Kidney (tissue), 14 donors: ENCODE results near the gene SNAPC4. TPM values are rescaled to one million over a fixed set of nuclear protein-coding genes. Genes with fewer than 3 reads are reported as not detected.

Experiments
- DNase-seq, 5 donors: peaks; one replicate each; pipeline ENCODE4 v3.0.0-alpha.2; 2013 to 2020
- FAIRE-seq: peaks from 2 replicates; lab custom pipeline; 2012; peaks lifted over from hg19 to GRCh38; lab: Jason Lieb, UNC
- H3K27ac ChIP-seq, 2 donors: one replicate each; pipeline ENCODE4 v1.7.0; 2013; ENCODE audit warnings: low read depth in 2 of 2, low read length in 2 of 2, inconsistent platforms in 1 of 2
- H3K27me3 ChIP-seq: one replicate; pipeline ENCODE4 v1.7.1; 2013; ENCODE audit warnings: low read length, inconsistent platforms; ENCODE audit not compliant: control insufficient read depth, insufficient read depth
- H3K36me3 ChIP-seq, 3 donors: one replicate each; pipeline versions ENCODE4 v1.7.0 to v1.7.1; 2013; ENCODE audit warnings: low read length in 3 of 3, control low read depth in 1 of 3, inconsistent platforms in 1 of 3; ENCODE audit not compliant: insufficient read depth in 3 of 3, control insufficient read depth in 2 of 3
- H3K4me1 ChIP-seq, 3 donors: one replicate each; pipeline versions ENCODE4 v1.7.0 to v1.7.1; 2013; ENCODE audit warnings: low read length in 3 of 3, inconsistent platforms in 1 of 3, low read depth in 1 of 3; ENCODE audit not compliant: control insufficient read depth in 2 of 3, insufficient read depth in 2 of 3
- H3K4me3 ChIP-seq, 3 donors: one replicate each; pipeline versions ENCODE4 v1.7.0 to v1.8.1; 2013; ENCODE audit warnings: low read length in 3 of 3, control low read depth in 1 of 3, inconsistent platforms in 1 of 3
- H3K9ac ChIP-seq, 3 donors: one replicate each; pipeline versions ENCODE4 v1.7.0 to v1.7.1; 2013; ENCODE audit warnings: low read length in 3 of 3, control low read depth in 1 of 3, inconsistent platforms in 1 of 3
- H3K9me3 ChIP-seq, 3 donors: one replicate each; pipeline versions ENCODE4 v1.7.0 to v1.7.1; 2013; ENCODE audit warnings: low read length in 3 of 3, control low read depth in 1 of 3, inconsistent platforms in 1 of 3; ENCODE audit not compliant: control insufficient read depth in 2 of 3, insufficient read depth in 1 of 3
- intact Hi-C: fragments of 100-400 bp; cut with DNase I; formaldehyde crosslinking; loops from one replicate; pipeline ENCODE4 v1.11.1; 2022
- polyA plus RNA-seq: library from polyadenylated mRNA; stranded (reverse); fragments of 350-450 nt; fragmentation: Illumina TruSeq; extraction: RNeasy Lipid Tissue Mini Kit (QIAGEN cat#74804); gene quantifications from one replicate; pipeline ENCODE4 v1.2.3, GENCODE V29; 2014; ENCODE audit warnings: low read depth, low replicate concordance; ENCODE audit not compliant: insufficient read depth
- total RNA-seq: library from RNA; stranded (reverse); fragmentation: NEBNext Ultra II Directional; extraction: Animal tissue kit (Norgen Biotek cat#: 25700); gene quantifications from one replicate; pipeline ENCODE4 v1.2.1, GENCODE V29; 2021
- TF ChIP-seq, protein P1 (sequence below): IDR thresholded peaks from 3 replicates; pipeline ENCODE4 v1.5.1; 2012; ENCODE audit warnings: mild to moderate bottlenecking, moderate library complexity, borderline replicate concordance; ENCODE audit not compliant: insufficient read depth; ENCODE audit errors: extremely low read depth
- donor health status: control.
- donor health status: control.
- donor health status: control.
- donor health status: control.
- donor health status: control.
- donor health status: DM: yes; HTN: yes; CAD: no.
- donor health status: Normal renal cell carcinoma (clear cell type).

The SNAPC4 gene
- total and polyA plus RNA-seq, 2 donors from 2014 or later: 3.2 to 11.0 TPM

DNA sequence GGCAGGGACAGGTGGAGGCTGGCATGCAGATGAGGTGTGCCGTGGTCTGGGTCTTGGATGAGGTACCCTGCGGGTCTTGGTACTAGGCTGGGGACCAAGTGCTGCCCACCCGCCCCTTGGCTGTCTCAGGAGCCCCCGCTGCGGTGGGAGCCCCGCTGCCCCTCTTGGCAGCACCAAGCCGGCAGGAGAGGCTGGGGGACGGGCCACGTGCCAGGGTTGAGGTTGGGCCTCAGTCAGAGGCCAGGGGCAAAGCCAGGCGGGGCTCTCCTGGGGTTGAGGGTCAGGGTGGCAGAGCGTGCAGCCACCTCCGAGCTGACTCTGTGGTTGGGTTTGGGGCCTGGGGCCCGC is 28.5 kb downstream of the SNAPC4 start:
- no peak overlapping the region for H3K27ac ChIP-seq
- intact Hi-C loops: no loop called here
- no peaks in the 10 kb centered on the region for H3K36me3 ChIP-seq
- no peak overlapping the region for H3K4me3 ChIP-seq
- no peaks in the 10 kb centered on the region for H3K9me3 ChIP-seq
- H3K27me3 ChIP-seq: no peaks in the 10 kb centered on the region
- no peak overlapping the region for H3K9ac ChIP-seq
- DNase-seq: peak in 1 of 5 donors; percentile 69
- peaks cover 0 to 11% (median 3%) of the 10 kb centered on the region in 3 donors for H3K4me1 ChIP-seq
- TF ChIP-seq, protein P1, sequence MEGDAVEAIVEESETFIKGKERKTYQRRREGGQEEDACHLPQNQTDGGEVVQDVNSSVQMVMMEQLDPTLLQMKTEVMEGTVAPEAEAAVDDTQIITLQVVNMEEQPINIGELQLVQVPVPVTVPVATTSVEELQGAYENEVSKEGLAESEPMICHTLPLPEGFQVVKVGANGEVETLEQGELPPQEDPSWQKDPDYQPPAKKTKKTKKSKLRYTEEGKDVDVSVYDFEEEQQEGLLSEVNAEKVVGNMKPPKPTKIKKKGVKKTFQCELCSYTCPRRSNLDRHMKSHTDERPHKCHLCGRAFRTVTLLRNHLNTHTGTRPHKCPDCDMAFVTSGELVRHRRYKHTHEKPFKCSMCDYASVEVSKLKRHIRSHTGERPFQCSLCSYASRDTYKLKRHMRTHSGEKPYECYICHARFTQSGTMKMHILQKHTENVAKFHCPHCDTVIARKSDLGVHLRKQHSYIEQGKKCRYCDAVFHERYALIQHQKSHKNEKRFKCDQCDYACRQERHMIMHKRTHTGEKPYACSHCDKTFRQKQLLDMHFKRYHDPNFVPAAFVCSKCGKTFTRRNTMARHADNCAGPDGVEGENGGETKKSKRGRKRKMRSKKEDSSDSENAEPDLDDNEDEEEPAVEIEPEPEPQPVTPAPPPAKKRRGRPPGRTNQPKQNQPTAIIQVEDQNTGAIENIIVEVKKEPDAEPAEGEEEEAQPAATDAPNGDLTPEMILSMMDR: no peak
- FAIRE-seq: no peak

DNA sequence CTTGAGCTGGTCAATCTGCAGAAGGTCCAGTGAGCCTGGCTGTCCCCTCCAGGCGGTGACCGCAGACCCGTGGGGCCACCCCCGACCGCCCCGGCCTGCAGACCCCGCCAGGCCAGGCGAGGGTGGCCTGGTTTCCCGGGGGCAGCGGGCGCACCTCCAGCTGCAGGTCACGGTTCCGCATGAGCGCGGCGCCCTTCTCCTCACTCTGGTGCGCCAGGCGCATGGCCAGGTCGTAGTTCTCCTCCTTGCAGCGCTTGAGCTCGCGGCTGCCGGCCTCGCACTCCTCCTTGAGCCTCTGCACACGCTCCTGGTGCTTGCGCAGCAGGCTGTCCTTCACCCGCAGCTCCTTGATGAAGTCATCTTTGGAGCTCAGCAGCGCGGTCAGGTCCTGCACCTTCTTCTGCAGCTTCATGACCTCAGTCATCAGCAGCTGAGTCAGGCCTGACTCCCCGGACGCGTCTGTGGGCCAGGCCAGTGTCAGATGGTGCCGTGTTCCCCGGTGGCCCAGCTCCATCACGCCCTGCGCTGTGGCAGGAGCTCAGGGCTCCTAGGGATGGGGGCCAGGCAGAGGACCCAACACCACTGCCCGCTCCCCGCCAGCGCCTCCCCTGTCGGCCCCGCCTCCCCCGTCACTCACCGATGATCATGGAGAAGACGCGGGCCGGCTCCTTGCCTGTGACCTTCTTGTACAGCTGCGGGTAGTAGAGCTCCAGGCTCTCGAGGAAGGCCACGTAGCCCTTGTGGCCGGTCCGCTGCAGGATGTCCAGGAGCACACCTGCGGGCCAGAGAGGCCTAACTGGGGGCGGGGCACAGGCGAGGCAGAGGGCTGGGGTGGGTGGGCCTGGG is 29.1 kb downstream of the SNAPC4 start:
- no peak overlapping the region for H3K9ac ChIP-seq
- H3K36me3 ChIP-seq: no peaks in the 10 kb centered on the region
- no peak for FAIRE-seq
- peak in 1 of 5 donors; percentile 51 for DNase-seq
- TF ChIP-seq, protein P1: no peak
- peaks cover 0 to 11% (median 3%) of the 10 kb centered on the region in 3 donors for H3K4me1 ChIP-seq
- H3K27me3 ChIP-seq: no peaks in the 10 kb centered on the region
- no peak overlapping the region for H3K4me3 ChIP-seq
- intact Hi-C loops: no loop called here
- no peaks in the 10 kb centered on the region for H3K9me3 ChIP-seq
- H3K27ac ChIP-seq: no peak overlapping the region

DNA sequence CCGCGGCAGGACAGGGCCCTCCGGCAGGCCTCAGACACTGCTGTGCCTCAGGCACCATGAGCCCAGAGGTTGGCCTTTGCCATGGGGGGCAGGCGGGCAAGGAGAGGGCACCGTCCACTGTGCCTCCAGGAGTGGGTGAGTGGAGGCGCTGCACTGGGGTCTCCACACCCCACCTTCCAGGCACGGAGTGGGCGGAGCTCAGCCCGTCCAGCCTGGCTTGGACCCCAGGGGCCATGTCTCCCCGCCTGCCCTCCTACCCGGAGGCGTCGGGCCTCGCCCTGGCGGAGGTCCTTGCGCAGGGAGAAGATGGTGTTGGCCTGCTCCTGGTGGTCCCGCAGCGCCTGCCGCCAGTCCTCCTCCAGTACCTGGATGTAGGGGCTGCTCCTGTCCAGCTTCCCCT is 29.9 kb downstream of the SNAPC4 start:
- H3K27ac ChIP-seq: no peak overlapping the region
- TF ChIP-seq, protein P1: no peak
- H3K36me3 ChIP-seq: no peaks in the 10 kb centered on the region
- DNase-seq (peak in 1 of 5 donors; percentile 49), FAIRE-seq (no peak)
- H3K4me3 ChIP-seq: no peak overlapping the region
- intact Hi-C loops: no loop called here
- H3K4me1 ChIP-seq: peaks cover 0 to 14% (median 3%) of the 10 kb centered on the region in 3 donors
- H3K27me3 ChIP-seq: no peaks in the 10 kb centered on the region
- H3K9ac ChIP-seq: no peak overlapping the region
- H3K9me3 ChIP-seq: no peaks in the 10 kb centered on the region
